Brain pericyte (primary cell): Measurements from ENCODE around the gene CHD3.
A peak's percentile ranks its signal among the peaks of the same experiment; 100 is the strongest.

Experiments
- DNase-seq: peaks from one replicate; pipeline ENCODE4 v3.0.0-alpha.2; 2012; ENCODE audit warnings: low read depth, low spot score

Gene CHD3

GRCh38 chr17:7888184-7888920, at the start of gene CHD3:
TSS of gene CHD3 (plus strand) at chr17:7888789. CDS start at chr17:7889001, 212 bp downstream.
- no peak for DNase-seq

- DNase-seq = no peak
These were observed 49.3 kb upstream of the CHD3 start for GRCh38 chr17:7839190-7839875.

- no peak for DNase-seq
These were observed 48.7 kb upstream of the CHD3 start for GRCh38 chr17:7839876-7840261.

DNA sequence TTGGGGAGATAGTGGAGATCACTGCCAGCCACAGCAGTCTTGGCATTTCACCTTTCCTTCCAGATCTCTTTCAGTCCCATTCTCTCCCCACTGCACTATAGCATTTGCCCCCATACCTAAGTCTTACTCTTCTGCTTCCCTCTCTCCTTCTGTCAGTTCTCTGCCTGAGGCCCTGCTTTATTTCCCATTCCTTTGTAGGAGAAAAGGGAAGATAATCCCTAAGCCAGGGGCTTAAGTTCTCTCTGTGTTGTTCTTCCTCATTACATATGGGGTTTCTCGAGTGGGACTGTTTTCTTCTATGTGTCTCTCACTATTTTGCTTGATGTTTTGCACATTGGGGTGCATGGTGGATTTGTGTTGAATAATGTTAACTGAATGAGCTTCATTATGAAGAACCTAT, 48.1 kb upstream of the CHD3 start:
- DNase-seq = no peak

GRCh38 chr17:7840875-7841274, 47.7 kb upstream of the CHD3 start:
- no peak for DNase-seq

GRCh38 chr17:7841396-7841914, 47.1 kb upstream of the CHD3 start:
- DNase-seq = no peak

DNA sequence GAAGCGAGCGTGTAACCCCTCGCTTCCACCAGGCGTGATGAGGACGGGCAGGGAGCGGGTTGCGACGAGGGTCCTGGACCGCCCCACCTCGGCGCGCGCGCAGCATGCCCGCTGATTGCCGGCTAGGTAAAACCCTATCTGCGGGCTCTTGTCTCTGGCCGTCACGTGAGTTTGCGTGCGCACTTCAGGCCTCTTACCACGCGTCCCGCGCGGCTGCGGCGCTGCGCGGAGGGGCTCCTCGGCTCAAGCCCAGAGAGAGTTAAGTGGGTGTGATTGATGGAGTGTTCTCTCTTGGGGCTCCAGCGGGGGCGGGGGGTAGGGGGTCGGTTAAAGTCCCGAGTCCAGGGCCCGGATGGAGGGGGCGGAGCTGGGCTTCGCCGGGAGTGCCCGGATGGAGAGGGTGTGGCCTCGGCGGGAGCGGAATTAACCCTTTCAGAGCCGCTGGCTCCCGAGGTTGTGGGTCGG, 46.6 kb upstream of the CHD3 start:
- DNase-seq = peak; percentile 75

- no peak for DNase-seq
These were observed 46.0 kb upstream of the CHD3 start for GRCh38 chr17:7842380-7843256.

DNA sequence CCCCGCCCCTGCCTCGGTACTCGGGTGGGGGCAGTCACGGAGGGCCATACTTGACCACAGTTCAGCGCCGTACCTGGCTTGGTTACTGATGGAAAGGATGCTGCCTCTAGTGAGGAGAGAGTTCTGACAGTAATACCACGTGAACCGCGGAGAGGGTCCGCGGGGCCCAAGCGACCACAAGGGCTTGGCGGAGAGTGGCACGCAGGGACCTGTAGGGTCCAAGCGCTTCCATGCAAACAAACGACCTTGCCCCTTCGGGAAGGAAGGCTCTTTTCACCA, 45.4 kb upstream of the CHD3 start:
- DNase-seq = no peak

GRCh38 chr17:7843536-7844291, 44.9 kb upstream of the CHD3 start:
- no peak for DNase-seq

GRCh38 chr17:7844292-7845154, 44.1 kb upstream of the CHD3 start:
- DNase-seq = peak; percentile 72

DNA sequence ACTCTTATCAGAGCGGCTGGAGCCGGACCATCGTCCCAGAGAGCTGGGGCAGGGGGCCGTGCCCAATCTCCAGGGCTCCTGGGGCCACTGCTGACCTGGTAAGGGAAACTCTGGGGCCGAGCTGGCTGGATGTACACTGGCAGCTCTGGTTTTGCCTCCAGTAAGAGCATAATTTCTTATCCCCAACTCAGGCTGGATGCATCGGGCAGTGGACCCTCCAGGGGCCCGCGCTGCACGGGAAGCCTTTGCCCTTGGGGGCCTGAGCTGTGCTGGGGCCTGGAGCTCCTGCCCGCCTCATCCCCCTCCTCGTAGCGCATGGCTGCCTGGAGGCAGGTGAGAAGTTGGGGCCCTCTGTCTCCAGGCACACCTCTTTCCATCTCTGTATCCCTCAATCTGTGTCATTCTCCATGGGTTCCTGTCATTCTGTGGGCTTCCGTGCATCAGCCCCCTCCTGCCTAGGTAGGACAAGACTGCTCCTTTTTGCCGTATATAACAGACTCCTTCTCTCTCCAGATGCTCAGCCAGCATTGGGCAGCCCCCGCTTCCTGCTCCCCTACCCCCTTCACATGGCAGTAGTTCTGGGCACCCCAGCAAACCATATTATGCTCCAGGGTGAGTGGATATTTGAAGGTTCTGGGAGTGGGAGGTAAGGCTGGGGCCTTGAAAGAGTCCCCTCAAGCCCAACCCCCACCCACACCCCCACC, 43.1 kb upstream of the CHD3 start:
- DNase-seq = no peak

- DNase-seq = no peak
These were observed 42.4 kb upstream of the CHD3 start for GRCh38 chr17:7846063-7846735.

GRCh38 chr17:7846765-7847661, 41.6 kb upstream of the CHD3 start:
- DNase-seq = no peak

GRCh38 chr17:7848131-7848579, 40.4 kb upstream of the CHD3 start:
- DNase-seq = no peak

- DNase-seq = no peak
These were observed 39.9 kb upstream of the CHD3 start for GRCh38 chr17:7848739-7849129.

DNA sequence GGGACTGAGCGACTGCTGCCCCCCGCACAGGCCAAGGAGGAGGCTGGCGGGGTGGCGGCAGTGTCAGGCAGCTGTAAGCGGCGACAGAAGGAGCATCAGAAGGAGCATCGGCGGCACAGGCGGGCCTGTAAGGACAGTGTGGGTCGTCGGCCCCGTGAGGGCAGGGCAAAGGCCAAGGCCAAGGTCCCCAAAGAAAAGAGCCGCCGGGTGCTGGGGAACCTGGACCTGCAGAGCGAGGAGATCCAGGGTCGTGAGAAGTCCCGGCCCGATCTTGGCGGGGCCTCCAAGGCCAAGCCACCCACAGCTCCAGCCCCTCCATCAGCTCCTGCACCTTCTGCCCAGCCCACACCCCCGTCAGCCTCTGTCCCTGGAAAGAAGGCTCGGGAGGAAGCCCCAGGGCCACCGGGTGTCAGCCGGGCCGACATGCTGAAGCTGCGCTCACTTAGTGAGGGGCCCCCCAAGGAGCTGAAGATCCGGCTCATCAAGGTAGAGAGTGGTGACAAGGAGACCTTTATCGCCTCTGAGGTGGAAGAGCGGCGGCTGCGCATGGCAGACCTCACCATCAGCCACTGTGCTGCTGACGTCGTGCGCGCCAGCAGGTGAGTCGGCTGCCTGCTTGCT, 39.3 kb upstream of the CHD3 start:
- DNase-seq = no peak
